DMS 273 (cell line): ENCODE measurements around the gene KDELR3.
A peak's percentile ranks its signal among the peaks of the same experiment; 100 is the strongest.

Experiments
- DNase-seq: peaks from one replicate; lab custom pipeline; 2025; ENCODE audit not compliant: unreplicated experiment; lab: John Stamatoyannopoulos, UW

The KDELR3 gene

DNA sequence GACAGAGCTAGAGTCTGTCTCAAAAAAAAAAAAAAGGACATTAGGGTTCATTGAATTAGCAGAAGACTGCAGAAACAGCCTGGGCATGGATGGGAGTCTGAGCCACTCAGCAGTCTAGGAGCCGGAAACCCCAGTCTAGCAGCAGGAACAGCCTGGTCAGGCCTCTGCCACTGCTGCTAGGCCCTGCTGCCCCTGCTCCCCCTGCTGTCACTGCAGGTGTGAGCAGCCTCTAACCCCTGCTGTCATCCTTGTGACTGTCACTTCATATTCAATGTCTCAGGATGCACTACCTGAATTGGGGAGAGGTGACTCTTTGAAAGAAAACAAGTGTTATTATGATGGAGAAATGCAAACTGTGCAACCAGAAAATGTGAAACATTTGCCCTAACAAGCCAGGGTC is 45.2 kb downstream of the KDELR3 start:
- DNase-seq: peak; percentile 22

- DNase-seq: no peak
Observed at GRCh38 chr22:38518620-38519019, 50.7 kb downstream of the KDELR3 start.

- no peak for DNase-seq
Observed at GRCh38 chr22:38519453-38520250, 51.8 kb downstream of the KDELR3 start.

- DNase-seq: no peak
Observed at GRCh38 chr22:38523029-38523428, 55.1 kb downstream of the KDELR3 start.

DNA sequence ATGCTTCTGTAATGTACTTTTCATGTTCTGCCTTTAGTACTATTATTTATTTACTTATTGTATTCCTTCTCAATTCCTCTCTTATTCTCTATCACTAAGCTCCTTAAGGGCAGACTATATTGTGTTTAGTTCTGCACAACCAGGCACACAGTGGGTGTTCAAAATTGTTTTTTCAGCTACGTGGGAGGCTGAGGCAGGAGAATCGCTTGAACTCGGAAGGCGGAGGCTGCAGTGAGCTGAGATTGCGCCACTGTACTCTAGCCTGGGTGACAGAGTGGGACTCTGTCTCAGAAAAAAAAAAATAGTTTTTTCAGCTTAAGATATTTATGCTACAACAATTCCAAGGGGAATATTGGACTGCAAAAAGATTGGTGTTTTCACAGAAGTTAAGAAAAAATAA is 55.6 kb downstream of the KDELR3 start:
- DNase-seq: no peak

DNA sequence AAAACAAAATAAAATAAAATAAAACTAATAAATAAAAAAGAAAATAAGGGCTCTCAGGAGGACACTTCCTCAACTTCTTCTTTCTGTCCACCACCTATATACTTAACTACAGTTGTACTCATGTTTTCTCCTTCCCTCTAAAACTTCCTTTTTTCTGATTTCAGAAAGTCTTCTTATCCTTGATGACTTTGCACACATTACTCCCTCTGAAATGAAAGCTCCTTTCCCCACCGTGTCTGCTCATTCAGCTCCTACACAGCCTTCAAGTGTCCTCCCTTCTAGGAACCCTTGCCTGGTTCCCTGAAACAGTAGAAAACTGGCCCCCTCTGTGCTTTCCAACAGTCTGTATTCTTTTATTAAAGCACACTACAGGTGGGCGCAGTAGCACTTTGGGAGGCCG is 56.5 kb downstream of the KDELR3 start:
- no peak for DNase-seq

DNA sequence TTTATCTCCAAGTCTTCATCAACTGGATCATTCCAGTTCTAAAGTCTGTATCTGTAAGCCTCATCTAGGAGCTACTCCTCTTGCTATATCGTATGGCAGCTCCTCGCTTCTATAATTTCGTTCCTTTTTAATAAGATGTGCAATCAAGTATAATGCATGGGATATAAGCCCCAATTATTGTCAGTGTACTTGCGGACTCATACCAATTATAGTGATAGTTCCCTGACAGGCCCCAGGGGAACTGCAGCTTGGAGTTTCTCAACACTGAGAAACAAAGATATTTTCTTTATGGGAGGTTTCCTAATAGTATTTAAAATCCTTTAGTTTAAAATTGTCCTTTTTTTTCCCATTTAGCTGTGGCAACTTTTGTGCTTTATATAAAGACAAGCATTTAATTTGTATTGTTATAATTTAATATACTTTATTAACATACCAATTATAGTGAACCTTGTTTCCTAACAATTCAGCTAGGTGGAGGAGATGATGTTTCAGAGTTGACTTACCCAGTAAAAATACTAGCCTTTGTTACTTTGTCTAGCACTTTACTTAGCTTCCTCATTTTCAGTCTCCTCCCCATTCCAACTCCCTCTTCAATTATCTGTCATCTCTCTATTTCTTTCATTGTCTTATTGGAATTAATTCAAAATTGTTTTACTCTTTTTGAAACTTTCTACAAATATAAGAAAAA is 63.5 kb downstream of the KDELR3 start:
- no peak for DNase-seq
